GM19238 (cell line): Measurements from ENCODE around the gene SART3.
A peak's percentile ranks its signal among the peaks of the same experiment; 100 is the strongest.
"Not testable (repeated sequence)": the region's sequence is repeated elsewhere in the genome, so short reads cannot be mapped to it uniquely, and the experiment has no call there.

Experiments used
- DNase-seq: peaks from one replicate; pipeline ENCODE4 v3.0.0; 2011; ENCODE audit warnings: low spot score; ENCODE audit not compliant: insufficient read length

SART3 gene

DNA sequence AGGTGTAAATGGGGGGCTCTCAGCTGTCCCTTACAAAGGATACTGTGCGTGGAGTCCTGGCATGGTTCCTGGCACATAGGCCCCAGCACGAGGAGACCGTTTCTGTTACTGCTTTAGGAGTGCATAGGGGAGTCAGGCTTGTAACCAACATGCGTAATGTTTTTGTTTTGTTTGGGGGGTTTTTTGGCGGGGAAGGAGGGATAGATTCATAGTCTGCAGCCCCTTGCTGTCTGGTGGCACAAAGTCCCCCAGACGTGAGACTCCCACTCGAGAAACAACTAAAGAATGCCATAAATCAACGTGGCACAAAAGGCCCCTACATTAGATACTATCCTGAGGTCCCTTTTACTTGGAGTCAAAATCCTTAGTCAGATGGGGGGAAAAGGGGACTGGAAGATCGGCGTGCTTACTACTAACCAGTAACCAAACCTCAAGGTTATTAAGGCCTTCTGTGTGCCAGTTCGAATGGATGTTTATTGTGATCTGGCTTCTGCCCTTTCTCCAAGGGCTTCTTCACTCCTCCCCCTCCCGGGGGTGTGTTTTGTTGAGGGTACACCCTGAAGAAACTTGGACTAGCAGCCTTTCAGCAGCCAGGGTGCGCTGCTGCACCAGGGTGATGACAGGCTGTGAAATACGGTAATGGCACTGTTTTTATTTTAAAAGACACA, 2.3 kb upstream of the SART3 start:
- DNase-seq, result peak; percentile 54

GRCh38 chr12:108562348-108563135, 1.6 kb upstream of the SART3 start, which contains the start of gene ISCU:
Gene ISCU, plus strand, starts transcription at chr12:108562596. Its CDS starts 27 bp downstream, at chr12:108562623.
- DNase-seq, result peak; percentile 72

DNA sequence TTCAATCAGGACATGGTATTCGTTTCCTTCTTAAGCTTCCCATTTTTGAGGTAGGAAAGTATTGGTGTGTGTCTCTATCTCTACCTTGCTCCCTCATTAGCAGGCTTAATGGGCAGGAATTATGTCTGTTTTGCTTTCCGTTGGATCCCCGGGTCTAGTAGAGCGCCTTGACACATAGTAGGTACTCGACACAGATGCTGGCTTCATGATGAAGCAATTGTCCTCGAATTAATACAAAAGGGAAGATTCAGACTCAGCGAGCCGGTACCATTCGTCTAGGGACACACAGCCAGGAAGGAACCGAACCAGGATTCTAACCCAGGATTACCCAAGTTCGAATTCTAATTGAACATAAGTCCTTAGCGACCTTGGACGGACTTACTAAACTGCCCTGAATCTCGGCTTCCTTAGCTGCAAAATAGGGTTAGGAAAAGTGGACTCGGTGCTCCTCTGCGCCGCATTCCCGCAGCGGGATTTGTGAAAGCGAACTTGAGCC, 927 bp upstream of the SART3 start:
- DNase-seq, result no peak

- no peak for DNase-seq
Observed at GRCh38 chr12:108560321-108560721, 652 bp downstream of the SART3 start.

DNA sequence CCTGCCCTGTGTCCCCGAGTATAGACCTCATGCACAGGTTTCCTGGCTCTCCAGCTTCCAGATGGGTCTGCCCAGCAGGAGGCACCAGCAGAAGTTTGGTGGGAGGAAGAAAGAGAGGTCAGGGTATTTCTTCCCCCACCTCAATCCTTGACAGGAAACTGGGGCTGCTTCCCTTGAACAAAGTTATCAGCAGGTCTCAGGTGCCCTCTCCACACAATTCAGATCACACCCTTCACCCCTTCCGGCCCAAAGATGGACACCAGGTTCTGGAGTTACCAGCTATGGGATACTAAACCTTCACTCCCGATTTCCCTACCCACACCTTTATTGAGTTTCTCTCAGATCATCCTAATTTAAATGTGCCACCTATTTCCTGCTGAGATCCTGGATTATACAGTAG, 1.2 kb downstream of the SART3 start:
- DNase-seq, result no peak

DNA sequence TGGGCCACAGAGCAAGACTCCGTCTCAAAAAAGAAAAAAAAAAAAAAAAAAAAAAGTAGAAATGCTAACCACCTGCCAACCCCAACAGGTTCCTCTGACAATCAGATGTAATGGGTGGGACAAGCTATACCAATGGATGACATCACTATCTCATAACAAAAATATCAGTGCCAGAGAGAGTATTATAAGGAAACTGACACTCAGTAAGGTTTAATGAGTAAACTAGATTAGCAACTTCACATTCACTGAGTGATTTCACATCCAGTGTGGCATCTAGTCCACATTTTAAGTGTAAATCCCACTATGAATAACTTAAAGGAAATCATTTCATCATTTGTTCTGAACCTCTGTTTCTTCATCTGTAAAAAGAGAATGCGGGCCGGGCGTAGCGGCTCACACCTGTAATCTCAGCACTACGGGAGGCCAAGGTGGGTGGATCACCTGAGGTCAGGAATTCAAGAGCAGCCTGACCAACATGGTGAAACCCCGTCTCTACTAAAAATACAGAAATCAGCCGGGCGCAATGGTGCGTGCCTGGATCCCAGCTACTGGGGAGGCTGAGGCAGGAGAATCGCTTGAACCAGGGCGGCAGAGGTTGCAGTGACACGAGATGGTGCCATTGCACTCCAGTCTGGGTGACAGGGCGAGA, 1.8 kb downstream of the SART3 start:
- no peak for DNase-seq

DNA sequence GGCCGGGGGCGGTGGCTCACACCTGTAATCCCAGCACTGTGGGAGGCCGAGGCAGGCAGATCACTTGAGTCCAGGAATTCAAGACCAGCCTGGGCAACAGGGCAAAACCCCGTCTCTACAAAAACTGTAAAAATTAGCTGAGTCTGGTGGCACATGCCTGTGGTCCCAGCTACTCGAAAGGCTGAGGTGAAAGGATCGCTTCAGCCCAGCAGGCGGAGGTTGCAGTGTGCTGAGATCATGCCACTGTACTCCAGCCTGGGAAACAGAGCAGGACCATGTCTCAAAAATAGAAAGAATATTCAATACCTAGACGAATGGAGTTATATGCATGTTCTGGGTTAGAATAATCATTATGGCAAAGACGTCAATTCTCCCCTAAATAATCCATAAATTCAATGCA, 5.6 kb downstream of the SART3 start:
- DNase-seq, result not testable (repeated sequence)

DNA sequence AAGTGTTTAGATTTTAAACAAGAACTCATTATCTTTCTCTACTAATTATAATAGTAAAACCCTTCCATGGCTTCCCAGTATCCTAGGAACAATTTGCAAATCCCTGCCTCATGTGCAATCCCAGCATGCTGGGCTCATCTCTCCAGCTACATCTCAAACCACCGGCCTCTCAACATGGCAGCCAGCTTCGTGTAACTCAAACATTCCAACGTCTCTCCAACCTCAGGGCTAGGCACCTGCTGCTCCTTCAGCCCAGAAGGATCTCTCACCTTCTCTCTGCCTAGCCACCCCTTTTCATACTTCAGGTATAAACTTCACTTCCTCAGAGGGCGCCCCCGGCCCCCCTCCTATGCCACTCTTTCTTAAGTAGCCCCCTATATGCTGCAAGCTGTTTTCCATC, 7.2 kb downstream of the SART3 start:
- DNase-seq, result no peak

DNA sequence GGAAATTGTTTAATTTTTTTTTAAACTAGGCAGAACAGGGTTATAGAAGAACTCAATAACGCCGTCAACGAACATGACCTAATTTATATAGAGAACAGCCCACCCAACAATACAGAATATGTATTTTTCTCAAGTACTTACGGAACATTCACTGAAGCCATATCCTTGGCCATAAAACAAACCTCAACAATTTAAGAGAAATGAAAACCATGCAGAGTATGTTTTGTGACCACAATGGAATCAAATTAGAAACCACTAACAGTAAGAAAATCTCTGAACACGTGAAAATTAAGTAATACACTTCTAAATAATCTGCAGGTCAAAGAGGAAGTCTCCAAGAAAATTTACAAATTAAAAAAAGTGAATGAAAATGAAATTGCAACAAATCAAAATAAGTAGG, 9.4 kb downstream of the SART3 start:
- no peak for DNase-seq

GRCh38 chr12:108548954-108549521, 11.9 kb downstream of the SART3 start:
- no peak for DNase-seq

DNA sequence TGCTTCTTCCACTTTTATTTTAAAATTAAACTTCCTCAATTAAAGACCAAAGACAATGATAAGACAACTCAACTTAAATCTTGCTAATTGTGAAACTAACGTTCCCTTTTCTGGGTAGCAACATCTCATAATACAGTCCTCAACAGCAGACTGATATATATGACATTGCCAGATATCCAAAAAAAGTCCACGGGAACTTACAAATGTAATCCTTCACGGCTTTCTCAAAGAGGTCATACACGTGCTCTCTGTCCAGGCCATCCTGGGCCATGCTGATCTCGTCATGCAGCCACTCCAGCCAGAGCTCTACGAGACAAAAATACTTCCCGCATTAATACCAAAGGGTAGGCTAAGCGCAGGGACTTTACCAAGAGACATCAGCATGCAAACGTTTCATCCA, 13.3 kb downstream of the SART3 start:
- DNase-seq, result no peak

GRCh38 chr12:108543652-108544051, 17.3 kb downstream of the SART3 start:
- no peak for DNase-seq

DNA sequence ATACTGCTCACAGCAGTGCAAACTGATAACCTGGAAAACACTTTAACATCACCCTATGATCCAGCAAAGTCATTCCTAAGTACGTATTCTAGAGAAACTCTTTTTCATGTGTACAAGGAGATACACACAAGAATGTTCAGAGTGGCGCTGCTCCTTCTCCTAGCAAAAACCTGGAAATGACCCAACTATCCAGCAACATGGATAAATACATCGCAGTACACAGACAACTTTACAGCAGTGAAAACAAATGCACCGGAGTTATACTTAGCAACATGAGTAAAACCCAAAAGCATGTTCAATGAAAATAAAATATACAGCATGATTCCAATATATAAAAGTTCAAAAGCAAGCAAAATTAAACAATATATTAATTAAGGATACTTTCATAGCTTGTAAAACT, 18.7 kb downstream of the SART3 start:
- no peak for DNase-seq

DNA sequence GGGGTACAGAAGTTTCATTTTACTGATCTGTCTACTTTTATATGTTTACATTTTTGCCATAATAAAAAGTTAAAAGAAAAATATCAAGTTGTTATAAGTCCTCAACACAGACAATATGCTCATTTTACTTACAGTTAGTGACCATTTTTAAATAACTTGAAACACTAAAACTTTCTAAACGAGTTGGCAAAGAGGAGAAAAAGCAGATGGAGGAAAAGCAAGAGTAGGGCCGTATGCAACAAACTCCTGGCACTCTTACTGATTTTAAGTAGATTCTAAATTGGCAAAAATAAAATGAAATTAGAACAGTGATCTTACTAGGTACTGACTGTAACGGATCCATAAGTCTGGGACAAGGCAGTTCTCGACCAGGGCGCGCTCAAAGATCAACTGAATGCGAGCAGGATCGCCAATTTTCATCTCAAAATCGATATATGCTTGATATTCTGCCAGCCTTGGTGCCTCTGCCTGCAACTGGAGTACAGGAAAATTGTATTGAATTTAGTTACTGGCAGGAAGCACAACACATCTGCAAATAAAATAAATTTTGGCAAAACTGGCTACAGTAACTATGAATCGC, 22.3 kb downstream of the SART3 start:
- DNase-seq, result no peak

GRCh38 chr12:108538146-108538545, 22.8 kb downstream of the SART3 start:
- DNase-seq, result no peak

GRCh38 chr12:108531929-108532848, 28.8 kb downstream of the SART3 start:
- no peak for DNase-seq

- DNase-seq, result no peak
Observed at GRCh38 chr12:108530161-108530560, 30.8 kb downstream of the SART3 start.

DNA sequence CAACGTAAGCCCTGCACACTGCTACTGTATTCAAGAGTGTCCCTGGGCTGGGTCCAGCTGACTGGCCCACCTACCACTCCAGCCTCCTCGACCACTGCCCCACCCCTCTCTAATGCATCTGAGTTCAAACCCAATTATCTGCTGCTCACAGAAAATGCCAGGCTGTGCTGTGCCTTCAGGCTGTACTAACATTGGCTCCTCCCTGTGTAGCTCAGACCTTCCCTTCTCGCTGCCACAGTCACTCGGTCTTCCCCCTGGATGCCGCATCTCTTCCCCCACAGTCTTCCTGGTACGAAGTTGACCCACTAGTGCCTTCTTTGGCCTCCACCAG, 33.8 kb downstream of the SART3 start:
- DNase-seq, result no peak

GRCh38 chr12:108526482-108527165, 34.3 kb downstream of the SART3 start:
- no peak for DNase-seq

GRCh38 chr12:108525681-108526080, 35.3 kb downstream of the SART3 start:
- DNase-seq, result no peak
